Measurements from ENCODE around the gene CFAP161. TPM values are rescaled to one million over a fixed set of nuclear protein-coding genes. Genes with fewer than 3 reads are reported as not detected.

Gene CFAP161
- total and polyA plus RNA-seq, 12 donors: 0.10 to 0.50 (median 0.37) TPM; not detected in 8

DNA sequence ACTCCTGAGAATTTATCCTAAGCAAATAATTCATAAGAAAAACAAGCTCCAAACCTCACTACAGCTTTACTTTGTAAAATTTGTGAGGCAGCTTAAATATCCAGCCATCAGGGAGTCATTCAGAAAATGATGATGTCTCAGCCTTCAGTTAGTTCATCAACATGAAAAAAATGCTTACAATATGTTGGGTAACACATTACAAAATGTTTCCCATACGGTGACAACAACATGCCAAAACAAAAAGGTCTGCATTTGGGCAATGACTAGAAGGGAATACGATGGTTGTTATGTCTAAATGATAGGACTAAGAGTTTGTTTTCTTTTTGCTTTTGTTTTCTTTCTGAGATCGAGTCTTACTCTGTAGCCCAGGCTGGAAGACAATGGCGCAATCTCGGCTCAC is 47.0 kb upstream of the CFAP161 start:
- H3K27me3 ChIP-seq: no peaks in the 10 kb centered on the region
- H3K9me3 ChIP-seq (replicated peaks in 1 of 3): no peaks in the 10 kb centered on the region
- no peaks in the 10 kb centered on the region for H3K36me3 ChIP-seq (replicated peaks in 1 of 2)
- intact Hi-C loops (cut with DNase I): no loop called here
- 72 to 77% (median 75%) methylated on average over 5 of the region's 5 CpGs for WGBS, 4 donors
- DNase-seq: no peak
- H3K4me1 ChIP-seq (replicated peaks in 1 of 2): peaks cover 0 to 3% of the 10 kb centered on the region in 2 donors
- H3K27ac ChIP-seq: no peak overlapping the region
- no peak overlapping the region for H3K4me3 ChIP-seq
- TF ChIP-seq POLR2A (IDR thresholded peaks at IDR 0.05): no peak
- TF ChIP-seq, protein P1, sequence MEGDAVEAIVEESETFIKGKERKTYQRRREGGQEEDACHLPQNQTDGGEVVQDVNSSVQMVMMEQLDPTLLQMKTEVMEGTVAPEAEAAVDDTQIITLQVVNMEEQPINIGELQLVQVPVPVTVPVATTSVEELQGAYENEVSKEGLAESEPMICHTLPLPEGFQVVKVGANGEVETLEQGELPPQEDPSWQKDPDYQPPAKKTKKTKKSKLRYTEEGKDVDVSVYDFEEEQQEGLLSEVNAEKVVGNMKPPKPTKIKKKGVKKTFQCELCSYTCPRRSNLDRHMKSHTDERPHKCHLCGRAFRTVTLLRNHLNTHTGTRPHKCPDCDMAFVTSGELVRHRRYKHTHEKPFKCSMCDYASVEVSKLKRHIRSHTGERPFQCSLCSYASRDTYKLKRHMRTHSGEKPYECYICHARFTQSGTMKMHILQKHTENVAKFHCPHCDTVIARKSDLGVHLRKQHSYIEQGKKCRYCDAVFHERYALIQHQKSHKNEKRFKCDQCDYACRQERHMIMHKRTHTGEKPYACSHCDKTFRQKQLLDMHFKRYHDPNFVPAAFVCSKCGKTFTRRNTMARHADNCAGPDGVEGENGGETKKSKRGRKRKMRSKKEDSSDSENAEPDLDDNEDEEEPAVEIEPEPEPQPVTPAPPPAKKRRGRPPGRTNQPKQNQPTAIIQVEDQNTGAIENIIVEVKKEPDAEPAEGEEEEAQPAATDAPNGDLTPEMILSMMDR (IDR thresholded peaks at IDR 0.05): no peak

DNA sequence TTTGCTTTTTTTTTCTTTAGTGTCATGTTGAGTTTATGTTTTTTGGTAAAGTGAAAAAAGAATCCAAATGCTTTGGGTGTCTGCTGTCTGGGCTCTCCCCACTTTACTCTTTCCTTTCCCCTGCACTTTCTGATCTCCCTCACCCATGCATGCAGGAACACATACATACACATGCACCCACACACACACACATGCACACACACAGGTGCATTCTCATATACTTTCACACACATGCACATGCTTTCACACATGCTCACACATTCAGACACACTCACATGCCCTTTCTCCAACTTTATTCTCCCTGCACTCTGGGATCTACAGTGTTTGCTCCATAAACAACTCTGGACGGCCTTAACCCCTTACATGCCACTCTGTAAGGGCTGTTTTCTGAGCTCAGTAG is 46.4 kb upstream of the CFAP161 start:
- intact Hi-C loops (cut with DNase I): no loop called here
- Histone ChIP-seq H3K9me3 (replicated peaks in 1 of 3) (no peaks in the 10 kb centered on the region), H3K27me3 (no peaks in the 10 kb centered on the region), H3K27ac (no peak overlapping the region), H3K4me1 (replicated peaks in 1 of 2) (peaks cover 5 to 9% of the 10 kb centered on the region in 2 donors), H3K4me3 (no peak overlapping the region), H3K36me3 (replicated peaks in 1 of 2) (no peaks in the 10 kb centered on the region)
- no peak for TF ChIP-seq POLR2A (IDR thresholded peaks at IDR 0.05)
- TF ChIP-seq, protein P1 (IDR thresholded peaks at IDR 0.05): no peak
- no peak for DNase-seq
- whole genome bisulfite sequencing, 4 donors: 9 to 38% (median 26%) methylated on average over 1 of the region's 1 CpG

DNA sequence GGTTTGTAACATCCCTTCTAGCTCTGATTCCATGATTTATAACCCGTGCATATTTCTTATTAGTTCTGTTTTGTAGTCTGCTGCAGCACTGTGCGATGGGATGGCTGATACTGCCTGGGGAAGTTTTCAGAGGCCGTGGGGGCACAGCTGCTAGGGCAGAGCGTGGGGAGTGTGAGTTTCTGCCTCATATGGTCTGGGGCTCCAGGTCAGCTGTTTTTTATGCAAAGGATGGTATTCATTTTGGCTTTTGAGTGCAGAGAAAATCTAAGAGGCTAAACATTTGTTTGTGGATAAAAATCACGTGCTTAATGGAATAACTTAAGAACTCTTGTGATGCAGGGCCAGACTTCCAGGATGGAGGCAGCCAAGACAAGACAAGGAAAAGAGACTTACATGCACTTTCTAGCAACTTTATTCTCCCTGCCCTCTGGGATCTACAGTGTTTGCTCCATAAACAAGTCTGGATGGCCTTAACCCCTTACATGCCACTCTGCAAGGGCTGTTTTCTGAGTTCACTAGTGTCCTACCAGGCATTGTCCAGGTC is 45.5 kb upstream of the CFAP161 start:
- H3K4me1 ChIP-seq (replicated peaks in 1 of 2): peaks cover 8 to 13% of the 10 kb centered on the region in 2 donors
- no peak overlapping the region for H3K4me3 ChIP-seq
- no peaks in the 10 kb centered on the region for H3K9me3 ChIP-seq (replicated peaks in 1 of 3)
- WGBS, 4 donors: 63 to 73% (median 72%) methylated on average over 5 of the region's 5 CpGs
- TF ChIP-seq, protein P1 (IDR thresholded peaks at IDR 0.05): no peak
- TF ChIP-seq POLR2A (IDR thresholded peaks at IDR 0.05): no peak
- DNase-seq: no peak
- H3K36me3 ChIP-seq (replicated peaks in 1 of 2): no peaks in the 10 kb centered on the region
- intact Hi-C loops (cut with DNase I): no loop called here
- no peak overlapping the region for H3K27ac ChIP-seq
- no peaks in the 10 kb centered on the region for H3K27me3 ChIP-seq

DNA sequence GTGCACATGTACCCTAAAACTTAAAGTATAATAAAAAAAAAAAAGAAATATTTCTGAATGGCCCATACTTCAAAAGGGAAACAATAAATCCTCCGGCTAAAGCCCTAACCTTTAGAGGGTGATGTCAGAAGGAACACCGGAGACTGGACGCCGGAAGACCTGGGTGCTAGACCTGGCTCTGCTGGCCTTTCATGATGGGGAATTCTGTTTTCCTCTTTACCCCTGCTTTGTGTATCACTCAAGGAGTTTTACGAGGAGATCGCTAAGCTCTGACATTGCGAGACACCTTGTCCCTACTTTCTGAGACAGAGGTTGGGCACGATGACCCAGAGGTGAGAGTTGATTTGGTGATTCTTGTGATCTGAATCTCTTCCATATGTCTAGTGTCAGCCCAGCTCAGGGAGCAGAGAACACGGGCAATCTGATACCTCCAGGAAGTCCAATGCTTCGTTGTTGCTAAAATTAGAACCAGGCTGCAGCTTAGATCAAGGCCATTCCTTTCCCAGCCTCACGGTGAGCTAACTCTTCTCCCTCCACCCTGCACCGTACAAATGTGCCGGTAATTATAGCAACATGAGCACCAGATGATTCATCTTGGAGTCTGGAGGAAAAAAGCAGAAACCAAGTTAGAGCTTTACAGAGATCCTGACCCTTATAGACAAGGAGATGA is 42.0 kb upstream of the CFAP161 start:
- peak overlapping the region in 4 of 5 donors; percentile 1 to 84 (median 66) for H3K27ac ChIP-seq
- DNase-seq: peak; percentile 59 to 88 (median 83)
- no peaks in the 10 kb centered on the region for H3K9me3 ChIP-seq (replicated peaks in 1 of 3)
- peak overlapping the region in 1 of 4 donors; percentile 22 for H3K4me3 ChIP-seq
- no peaks in the 10 kb centered on the region for H3K27me3 ChIP-seq
- intact Hi-C loops (cut with DNase I): no loop called here
- peaks cover 8 to 13% of the 10 kb centered on the region in 2 donors for H3K4me1 ChIP-seq (replicated peaks in 1 of 2)
- TF ChIP-seq, protein P1 (IDR thresholded peaks at IDR 0.05): peak in 1 of 6 experiments; percentile 2
- peak in 1 of 2 donors; percentile 41 for TF ChIP-seq POLR2A (IDR thresholded peaks at IDR 0.05)
- WGBS, 4 donors: 20 to 32% (median 26%) methylated on average over 13 of the region's 13 CpGs
- no peaks in the 10 kb centered on the region for H3K36me3 ChIP-seq (replicated peaks in 1 of 2)
